Measurements from ENCODE around the gene CYBC1.

GRCh38 chr17:82440469-82440981, 10.0 kb downstream of the CYBC1 start:
- TF ChIP-seq CTCF (IDR thresholded peaks at IDR 0.05): no peak
- TF ChIP-seq SIN3A (IDR thresholded peaks at IDR 0.05; ENCODE audit: borderline replicate concordance, insufficient read depth, low read depth, low read length): no peak
- no peak for TF ChIP-seq TCF7L2 (IDR thresholded peaks at IDR 0.05; ENCODE audit: low read depth, low read length)
- TF ChIP-seq POLR2AphosphoS5 (IDR thresholded peaks at IDR 0.05; ENCODE audit: low read depth, low read length): no peak; the same call in none of the 2 replicates
- TF ChIP-seq REST (IDR thresholded peaks at IDR 0.05; ENCODE audit: insufficient read depth in 1 of 2, low read depth in 2 of 2, low read length in 1 of 2): no peak

Measured in Panc1 (cell line).